ENCODE data around the gene SOX14.

The SOX14 gene

DNA sequence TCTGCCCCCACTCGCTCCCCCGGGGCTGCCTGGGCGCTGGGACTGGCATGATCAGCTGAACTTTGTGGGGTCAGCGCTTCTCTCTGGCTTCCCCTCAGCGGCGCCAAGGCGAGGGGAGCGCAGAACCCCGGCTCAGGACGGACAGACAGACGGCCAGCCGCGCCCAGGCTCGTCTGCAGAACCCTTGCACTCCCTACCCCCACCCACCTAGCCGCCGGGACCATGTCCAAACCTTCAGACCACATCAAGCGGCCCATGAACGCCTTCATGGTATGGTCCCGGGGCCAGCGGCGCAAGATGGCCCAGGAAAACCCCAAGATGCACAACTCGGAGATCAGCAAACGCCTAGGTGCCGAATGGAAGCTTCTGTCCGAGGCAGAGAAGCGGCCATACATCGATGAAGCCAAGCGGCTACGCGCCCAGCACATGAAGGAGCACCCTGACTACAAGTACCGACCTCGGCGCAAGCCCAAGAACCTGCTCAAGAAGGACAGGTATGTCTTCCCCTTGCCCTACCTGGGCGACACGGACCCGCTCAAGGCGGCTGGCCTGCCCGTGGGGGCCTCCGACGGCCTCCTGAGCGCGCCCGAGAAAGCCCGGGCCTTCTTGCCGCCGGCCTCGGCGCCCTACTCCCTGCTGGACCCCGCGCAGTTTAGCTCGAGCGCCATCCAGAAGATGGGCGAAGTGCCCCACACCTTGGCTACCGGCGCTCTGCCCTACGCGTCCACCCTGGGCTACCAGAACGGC, 621 bp downstream of the SOX14 start:
- no peak for TF ChIP-seq GATA2 (IDR thresholded peaks at IDR 0.05; ENCODE audit: low read depth, low read length)
- no peak for TF ChIP-seq GATA3 (IDR thresholded peaks at IDR 0.05; ENCODE audit: low read depth, low read length)

DNA sequence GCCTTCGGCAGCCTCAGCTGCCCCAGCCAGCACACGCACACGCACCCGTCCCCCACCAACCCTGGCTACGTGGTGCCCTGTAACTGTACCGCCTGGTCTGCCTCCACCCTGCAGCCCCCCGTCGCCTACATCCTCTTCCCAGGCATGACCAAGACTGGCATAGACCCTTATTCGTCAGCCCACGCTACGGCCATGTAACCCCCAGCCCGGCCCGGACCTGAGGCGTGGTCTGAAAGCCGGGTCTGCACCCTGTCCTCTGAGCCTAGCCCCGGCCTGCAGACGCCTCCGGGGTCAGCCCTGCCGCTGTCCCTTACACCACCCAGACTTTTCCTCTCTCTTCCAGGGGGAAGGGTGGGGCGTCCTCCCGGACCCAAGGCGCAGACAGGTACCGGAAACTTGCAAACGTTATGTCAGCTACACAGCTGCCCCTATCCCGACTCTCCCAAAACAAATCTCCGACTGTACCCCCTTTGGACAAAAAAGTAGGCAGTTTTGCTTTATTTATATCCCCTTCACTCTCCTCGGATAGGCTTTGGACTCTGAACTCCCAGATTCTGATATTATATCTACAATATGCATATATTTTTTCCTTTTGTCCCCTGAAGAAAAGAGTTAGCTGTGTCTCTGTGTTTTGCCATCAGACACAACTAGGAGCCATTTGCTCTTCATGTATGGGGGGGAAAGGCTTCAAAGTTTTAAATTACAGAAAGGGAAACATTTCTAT, 1.4 kb downstream of the SOX14 start:
- TF ChIP-seq GATA3 (IDR thresholded peaks at IDR 0.05; ENCODE audit: low read depth, low read length) = no peak
- TF ChIP-seq GATA2 (IDR thresholded peaks at IDR 0.05; ENCODE audit: low read depth, low read length) = no peak

DNA sequence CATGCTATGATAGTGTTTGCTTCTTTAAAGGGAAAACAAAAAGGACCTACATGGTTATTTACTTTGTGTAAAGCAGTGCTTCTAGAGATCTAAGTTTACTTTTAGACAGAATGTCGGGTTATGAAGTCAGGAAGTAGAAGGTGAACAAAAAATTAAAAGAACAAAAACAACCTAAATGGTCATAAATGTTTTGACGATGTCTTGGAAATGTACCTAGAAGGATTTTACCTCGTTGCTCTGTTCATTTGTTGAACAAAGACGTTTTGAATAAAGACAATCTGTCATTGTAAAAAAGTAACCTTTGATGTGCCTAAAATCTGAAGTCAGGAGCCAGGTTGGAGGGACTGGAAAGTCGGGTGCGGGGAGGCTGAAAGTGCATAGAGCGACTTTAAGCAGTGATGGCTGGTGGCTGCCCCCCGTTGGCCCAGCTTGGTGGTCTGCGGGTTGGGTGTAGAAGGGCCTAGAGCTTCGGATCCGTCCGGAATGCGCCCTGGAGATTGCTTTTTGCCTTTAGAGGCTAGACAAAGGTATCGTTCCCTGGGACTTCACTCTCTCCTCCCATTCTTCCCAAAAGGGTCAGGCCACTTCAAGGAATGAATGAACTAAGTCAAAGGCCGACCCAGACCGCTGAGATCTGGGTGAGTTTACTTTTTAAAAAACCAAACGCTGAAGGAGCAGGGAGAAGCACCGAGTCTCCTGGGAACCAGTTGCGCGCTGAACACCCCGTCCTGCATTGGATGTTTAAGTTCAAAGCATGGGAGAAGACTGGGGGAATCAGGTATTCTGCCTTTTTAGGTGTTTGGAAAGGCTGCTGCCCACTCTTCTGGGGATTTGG, 2.1 kb downstream of the SOX14 start:
- TF ChIP-seq GATA3 (IDR thresholded peaks at IDR 0.05; ENCODE audit: low read depth, low read length) (no peak), GATA2 (IDR thresholded peaks at IDR 0.05; ENCODE audit: low read depth, low read length) (no peak)

DNA sequence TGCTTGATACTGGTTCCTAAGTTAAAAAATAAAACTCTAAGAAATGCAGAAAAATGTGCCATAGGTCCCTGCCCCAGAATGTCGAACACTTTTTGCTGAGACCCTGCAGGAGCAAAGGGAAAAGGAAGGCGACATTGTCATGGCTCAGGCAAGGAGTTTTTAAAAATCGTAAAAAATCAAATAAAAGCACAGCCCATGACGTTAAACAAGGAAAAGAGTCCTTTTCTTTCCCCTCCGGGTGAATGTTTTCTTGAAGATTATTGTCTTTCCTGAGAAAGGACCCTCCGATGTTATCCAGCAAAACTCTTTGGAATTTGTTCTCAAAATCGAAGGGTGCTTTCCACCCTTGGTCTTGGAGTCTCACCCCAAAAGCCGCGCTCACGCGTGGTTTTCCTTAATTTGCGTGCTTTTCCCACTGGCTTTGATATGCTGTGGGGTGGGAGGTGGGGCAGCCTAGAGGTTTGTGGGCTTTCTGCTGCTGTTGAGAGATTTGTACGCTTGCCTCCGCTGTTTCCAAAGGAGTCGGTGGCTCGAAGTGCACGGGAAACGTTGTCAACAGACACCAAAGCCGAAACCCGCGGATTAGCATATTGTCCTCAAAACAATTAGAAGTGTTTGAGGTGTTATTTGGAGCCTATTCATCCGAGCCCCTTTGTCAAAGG, 2.9 kb downstream of the SOX14 start:
- TF ChIP-seq GATA3 (IDR thresholded peaks at IDR 0.05; ENCODE audit: low read depth, low read length) = no peak
- TF ChIP-seq GATA2 (IDR thresholded peaks at IDR 0.05; ENCODE audit: low read depth, low read length) = no peak

DNA sequence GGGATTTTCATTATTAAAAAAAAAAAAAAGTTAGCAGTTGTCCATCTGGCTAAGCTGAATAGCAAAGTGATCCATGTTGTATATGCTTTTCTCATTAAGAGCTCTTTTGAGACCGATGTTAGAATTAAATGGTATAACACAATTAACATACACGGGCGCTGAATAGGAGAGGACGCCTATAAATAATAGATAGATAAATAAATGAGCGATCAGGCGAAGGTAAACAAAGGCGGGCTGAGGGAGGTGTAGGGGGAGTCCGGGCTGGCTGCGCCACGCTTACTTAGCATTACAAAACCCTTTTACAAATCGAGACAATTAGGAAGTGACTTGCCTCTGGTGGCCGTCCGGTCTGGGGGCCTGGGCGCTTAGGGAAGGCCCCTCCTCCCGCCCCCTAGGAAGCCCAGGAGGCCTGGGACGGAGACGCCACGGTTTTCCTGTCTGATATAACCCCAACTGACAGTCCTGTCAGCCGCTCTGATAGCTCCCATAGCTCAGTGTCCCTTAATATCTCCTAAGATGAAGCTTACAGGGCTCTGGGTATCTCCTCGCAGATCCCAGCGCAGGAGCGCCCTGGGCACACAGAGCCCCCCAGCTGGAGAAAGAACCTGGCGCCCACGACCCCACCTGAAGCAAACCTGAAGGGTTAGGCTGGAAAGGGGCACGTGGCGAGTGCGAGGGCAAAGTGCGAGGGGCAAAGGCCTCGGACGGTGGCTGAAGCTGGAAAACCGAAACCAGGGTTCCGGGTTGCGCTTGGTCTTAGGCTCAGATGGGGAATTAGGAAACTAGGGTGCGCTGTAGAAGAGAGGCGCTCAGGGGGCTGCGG, 3.6 kb downstream of the SOX14 start:
- TF ChIP-seq GATA2 (IDR thresholded peaks at IDR 0.05; ENCODE audit: low read depth, low read length) (no peak), GATA3 (IDR thresholded peaks at IDR 0.05; ENCODE audit: low read depth, low read length) (no peak)

DNA sequence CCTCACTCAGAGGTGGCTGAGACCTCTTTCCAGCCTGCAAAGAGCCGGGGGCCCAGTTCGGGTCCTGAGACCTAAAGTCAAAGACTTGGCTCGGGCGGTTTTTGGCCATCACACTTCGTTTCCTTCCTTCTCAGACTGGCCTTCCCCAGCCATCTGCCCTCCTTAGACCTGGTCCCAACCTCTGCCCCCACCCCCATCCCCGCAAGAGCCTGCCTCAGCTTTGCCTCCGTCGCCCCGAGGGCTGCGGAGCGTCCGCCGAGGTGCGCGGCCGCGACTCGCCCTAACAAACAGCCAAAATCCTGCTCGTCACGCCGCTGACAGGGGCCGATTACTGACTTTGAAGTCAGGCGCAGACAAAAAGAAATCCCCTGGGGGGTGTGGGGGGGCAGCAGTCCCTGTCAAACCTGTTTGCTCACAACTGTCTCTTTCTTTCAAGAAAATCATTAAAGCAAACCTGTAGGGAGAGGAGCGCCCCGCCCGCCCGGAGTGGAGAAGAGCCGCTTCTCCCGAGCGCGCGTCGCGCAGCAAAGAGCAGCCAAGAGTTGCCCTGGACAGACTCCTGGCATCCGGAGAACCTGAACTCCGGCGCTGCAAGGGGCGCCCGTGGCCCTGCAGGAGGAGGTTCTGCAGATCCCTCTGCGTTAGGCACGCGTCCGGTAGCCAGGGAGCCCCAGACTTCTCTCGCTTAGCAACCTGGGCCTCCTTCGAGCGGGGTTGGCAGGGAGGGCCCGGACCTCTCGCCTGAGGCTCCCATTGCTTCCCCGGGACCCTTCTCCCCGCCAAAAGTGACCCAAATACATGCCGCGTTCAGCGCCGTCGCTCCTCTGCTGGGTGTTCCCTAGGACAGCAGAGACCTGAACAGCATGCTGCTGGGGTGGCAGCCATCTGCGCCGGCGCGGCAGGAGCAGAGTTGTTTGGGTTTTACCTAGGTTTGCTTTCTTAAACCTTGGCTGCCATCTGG, 4.5 kb downstream of the SOX14 start:
- TF ChIP-seq GATA3 (IDR thresholded peaks at IDR 0.05; ENCODE audit: low read depth, low read length) (no peak), GATA2 (IDR thresholded peaks at IDR 0.05; ENCODE audit: low read depth, low read length) (no peak)

DNA sequence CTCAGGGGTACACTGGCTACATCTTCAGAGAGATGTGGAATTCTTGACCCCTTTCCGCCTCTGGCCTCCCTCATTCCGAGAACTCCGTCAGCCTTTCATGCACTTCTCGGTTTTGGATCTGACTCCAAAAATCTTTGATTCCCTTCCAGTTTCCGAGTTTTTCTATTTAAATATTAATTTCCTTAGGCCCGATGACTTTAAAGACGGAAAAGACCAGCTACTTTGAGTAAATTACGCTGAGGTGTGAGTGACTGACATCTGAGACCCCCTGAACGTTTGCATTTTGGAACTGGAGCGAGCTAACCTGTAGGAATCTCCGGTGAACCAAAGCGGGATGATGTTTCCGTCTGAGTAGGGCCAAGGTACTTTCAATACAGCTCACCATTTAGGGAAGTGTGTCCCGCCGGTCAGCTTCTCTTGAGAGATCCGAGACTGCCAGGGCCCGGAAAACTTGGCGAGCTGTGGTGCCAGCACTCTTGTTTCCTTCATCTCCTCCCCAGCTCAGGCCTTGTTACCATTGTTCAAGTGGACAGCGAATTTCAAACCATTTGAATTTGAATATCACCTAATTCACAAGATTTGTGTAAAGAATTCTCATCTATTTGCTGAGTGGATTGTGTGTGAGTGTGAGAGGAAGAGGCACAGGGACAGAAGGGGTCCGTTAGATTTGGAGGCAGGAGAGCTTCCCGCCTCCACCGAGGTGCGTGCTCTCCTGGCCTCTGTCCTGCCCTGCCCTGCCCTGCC, 5.4 kb downstream of the SOX14 start:
- TF ChIP-seq GATA2 (IDR thresholded peaks at IDR 0.05; ENCODE audit: low read depth, low read length) = no peak
- TF ChIP-seq GATA3 (IDR thresholded peaks at IDR 0.05; ENCODE audit: low read depth, low read length) = no peak

DNA sequence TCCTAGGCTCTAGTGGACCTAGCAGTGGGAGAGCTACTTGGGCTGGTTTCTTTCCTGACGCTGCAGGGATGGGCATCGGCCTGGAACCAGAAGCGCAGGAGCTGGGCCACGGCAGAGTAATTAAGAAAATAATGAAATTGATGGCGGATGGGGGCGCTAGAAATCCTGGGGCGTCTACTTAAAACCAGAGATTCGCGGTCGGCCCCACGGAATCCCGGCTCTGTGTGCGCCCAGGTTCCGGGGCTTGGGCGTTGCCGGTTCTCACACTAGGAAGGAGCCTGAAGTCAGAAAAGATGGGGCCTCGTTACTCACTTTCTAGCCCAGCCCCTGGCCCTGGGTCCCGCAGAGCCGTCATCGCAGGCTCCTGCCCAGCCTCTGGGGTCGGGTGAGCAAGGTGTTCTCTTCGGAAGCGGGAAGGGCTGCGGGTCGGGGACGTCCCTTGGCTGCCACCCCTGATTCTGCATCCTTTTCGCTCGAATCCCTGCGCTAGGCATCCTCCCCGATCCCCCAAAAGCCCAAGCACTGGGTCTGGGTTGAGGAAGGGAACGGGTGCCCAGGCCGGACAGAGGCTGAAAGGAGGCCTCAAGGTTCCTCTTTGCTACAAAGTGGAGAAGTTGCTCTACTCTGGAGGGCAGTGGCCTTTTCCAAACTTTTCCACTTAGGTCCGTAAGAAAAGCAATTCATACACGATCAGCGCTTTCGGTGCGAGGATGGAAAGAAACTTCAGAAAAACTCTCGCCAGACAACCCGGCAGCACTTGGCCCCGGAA, 6.1 kb downstream of the SOX14 start:
- TF ChIP-seq GATA3 (IDR thresholded peaks at IDR 0.05; ENCODE audit: low read depth, low read length) (no peak), GATA2 (IDR thresholded peaks at IDR 0.05; ENCODE audit: low read depth, low read length) (no peak)

DNA sequence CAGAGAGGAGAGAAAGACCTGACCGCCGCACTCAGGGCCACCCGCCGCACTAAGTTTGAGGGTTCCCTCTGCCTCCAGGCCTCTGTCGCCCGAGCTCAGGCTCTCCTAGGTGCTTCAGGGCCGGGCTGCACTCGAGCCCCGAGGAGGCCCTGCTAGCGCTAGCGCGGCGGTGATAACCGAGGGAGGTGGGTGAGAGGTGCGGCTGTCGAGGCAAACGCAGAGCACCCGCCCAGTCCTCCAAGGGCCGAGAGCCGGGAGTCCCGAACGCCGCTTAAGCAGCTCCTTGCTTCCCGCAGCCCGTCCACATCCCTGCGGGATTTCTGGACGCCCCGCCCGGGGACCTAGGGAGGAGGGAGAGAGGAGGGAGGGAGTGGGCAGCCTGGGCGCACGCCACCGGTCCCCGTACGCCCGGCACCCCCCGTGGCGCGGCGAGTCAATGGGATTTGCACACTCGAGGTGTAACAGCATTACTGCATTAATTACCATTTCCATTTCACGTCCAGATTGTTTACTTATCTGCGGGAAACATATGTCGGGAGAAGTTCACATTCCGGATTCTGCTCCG, 6.8 kb downstream of the SOX14 start:
- TF ChIP-seq GATA2 (IDR thresholded peaks at IDR 0.05; ENCODE audit: low read depth, low read length) (no peak), GATA3 (IDR thresholded peaks at IDR 0.05; ENCODE audit: low read depth, low read length) (no peak)

DNA sequence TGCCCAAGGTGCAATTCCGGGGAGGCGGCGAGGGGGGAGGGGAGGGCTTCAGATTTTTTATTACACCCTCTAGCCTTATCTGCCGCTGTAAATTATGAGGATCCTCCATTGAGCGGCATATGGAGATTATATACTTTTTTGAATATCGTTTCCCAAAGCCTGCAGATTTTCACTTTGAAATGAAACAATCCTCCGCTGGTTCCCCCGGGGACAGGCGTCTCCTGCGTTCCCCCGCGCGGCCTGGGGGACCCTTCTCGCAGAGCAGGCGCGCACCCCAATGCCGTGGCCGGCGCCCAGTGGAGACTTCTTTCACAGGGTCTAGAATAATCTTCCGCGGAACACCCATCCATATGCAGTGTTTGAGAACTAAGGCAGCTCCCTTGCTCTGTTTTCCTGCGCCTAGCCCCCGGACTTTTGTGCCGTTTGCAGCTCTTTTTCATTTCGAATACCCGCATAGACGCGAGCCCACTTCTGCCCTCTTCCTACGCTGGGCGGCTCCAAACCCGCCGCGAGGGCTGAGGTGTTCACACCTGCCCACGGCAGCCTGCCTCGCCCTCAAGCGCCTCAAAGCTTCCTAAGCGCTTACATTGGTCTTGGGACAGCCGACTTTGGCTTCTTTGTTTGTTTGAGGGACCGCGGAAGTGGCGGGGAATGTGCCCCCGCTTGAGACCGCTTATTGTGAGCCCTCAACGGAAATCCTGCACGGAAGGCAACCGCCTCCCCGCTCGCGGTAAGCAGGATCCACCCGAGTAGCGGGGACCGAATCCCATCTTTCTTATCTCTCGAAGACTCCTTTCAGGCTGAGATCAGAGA, 7.5 kb downstream of the SOX14 start:
- TF ChIP-seq GATA3 (IDR thresholded peaks at IDR 0.05; ENCODE audit: low read depth, low read length) (no peak), GATA2 (IDR thresholded peaks at IDR 0.05; ENCODE audit: low read depth, low read length) (no peak)

Measured in SH-SY5Y (cell line).